HepG2 (cell line): ENCODE data around the gene EPPIN.

ENCODE experiments used
- CTCF ChIP-seq: sonication (generic); formaldehyde crosslinking; IDR thresholded peaks from 2 replicates; pipeline ENCODE4 v1.5.0; 2020; ENCODE audit warnings: mild to moderate bottlenecking, missing genetic modification reagents, moderate library complexity
- KDM1A ChIP-seq: IDR thresholded peaks from 2 replicates; pipeline ENCODE4 v1.6.1; 2016; ENCODE audit warnings: missing compliant biosample characterization
- MAFG ChIP-seq: sonication (generic); formaldehyde crosslinking; IDR thresholded peaks from 2 replicates; pipeline ENCODE4 v1.5.1; 2020; ENCODE audit warnings: mild to moderate bottlenecking, missing genetic modification reagents
- U2AF2 ChIP-seq: fragments of 200-400 bp; formaldehyde crosslinking; IDR thresholded peaks from 2 replicates; pipeline ENCODE4 v1.6.1; 2017; ENCODE audit warnings: low read depth, mild to moderate bottlenecking, low read length
- ZNF879 ChIP-seq: sonication (generic); formaldehyde crosslinking; IDR thresholded peaks from 2 replicates; pipeline ENCODE4 v1.8.1; 2023; ENCODE audit warnings: missing genetic modification reagents
- TF ChIP-seq, protein P1 (sequence below): sonication (generic); formaldehyde crosslinking; IDR thresholded peaks from 2 replicates; pipeline ENCODE4 v1.4.0; 2020; ENCODE audit warnings: missing genetic modification reagents

DNA sequence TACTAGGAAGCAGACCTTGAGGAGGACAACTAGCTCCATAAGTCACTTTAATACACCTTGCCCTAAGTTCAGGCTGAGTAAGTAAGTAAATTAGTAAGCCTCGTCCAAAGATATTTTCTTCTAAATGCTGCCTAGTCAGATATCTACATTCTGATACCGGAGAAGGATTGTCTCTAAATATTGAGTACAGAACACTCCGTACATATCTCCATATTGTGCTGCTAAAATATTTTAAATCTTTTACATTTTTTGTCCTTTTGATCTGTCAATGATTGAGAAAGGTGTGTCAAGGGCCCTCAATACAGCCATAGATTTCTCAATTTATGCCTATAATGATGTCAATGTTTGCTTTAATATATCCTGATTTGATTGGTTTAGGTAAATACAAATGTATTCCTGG lies 28.7 kb upstream of the EPPIN start:
- no peak for TF ChIP-seq MAFG (CRISPR knock-in tag)
- no peak for TF ChIP-seq CTCF
- TF ChIP-seq KDM1A (CRISPR knock-in tag) = no peak
- no peak for TF ChIP-seq U2AF2
- TF ChIP-seq ZNF879 (CRISPR knock-in tag) = no peak
- TF ChIP-seq, protein P1, sequence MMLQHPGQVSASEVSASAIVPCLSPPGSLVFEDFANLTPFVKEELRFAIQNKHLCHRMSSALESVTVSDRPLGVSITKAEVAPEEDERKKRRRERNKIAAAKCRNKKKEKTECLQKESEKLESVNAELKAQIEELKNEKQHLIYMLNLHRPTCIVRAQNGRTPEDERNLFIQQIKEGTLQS (CRISPR knock-in tag) = no peak
